HG02943 (cell line): ENCODE results near the gene CCSER1.

Experiments
- ATAC-seq: cut with Tn5 transposase; IDR thresholded peaks from one replicate; pipeline ENCODE4 v1.9.1; 2021; ENCODE audit warnings: mild to moderate bottlenecking, low read depth, moderate library complexity; ENCODE audit not compliant: unreplicated experiment

CCSER1 gene

GRCh38 chr4:90127223-90127705 lies at the start of gene CCSER1:
Gene CCSER1 (plus strand): TSS chr4:90127394.
- ATAC-seq = peak; percentile 77

- ATAC-seq = no peak
Measured at GRCh38 chr4:90078440-90078839, 48.8 kb upstream of the CCSER1 start.

GRCh38 chr4:90080116-90080515 lies 47.1 kb upstream of the CCSER1 start:
- ATAC-seq = no peak

- ATAC-seq = no peak
Measured at GRCh38 chr4:90081432-90082144, 45.6 kb upstream of the CCSER1 start.

GRCh38 chr4:90082449-90082848 lies 44.7 kb upstream of the CCSER1 start:
- ATAC-seq = no peak

- ATAC-seq = no peak
Measured at GRCh38 chr4:90084277-90084966, 42.8 kb upstream of the CCSER1 start.

GRCh38 chr4:90084967-90085295 lies 42.3 kb upstream of the CCSER1 start:
- no peak for ATAC-seq

GRCh38 chr4:90093526-90093925 lies 33.7 kb upstream of the CCSER1 start:
- no peak for ATAC-seq

GRCh38 chr4:90095000-90095399 lies 32.2 kb upstream of the CCSER1 start:
- ATAC-seq = no peak

- no peak for ATAC-seq
Measured at GRCh38 chr4:90099812-90100211, 27.4 kb upstream of the CCSER1 start.

- no peak for ATAC-seq
Measured at GRCh38 chr4:90103991-90104390, 23.2 kb upstream of the CCSER1 start.

GRCh38 chr4:90105274-90105673 lies 21.9 kb upstream of the CCSER1 start:
- no peak for ATAC-seq

- no peak for ATAC-seq
Measured at GRCh38 chr4:90112715-90113114, 14.5 kb upstream of the CCSER1 start.

GRCh38 chr4:90113881-90114457 lies 13.2 kb upstream of the CCSER1 start:
- no peak for ATAC-seq

GRCh38 chr4:90118527-90119195 lies 8.5 kb upstream of the CCSER1 start:
- peak; percentile 91 for ATAC-seq

- ATAC-seq = no peak
Measured at GRCh38 chr4:90120037-90120436, 7.2 kb upstream of the CCSER1 start.

GRCh38 chr4:90120815-90121214 lies 6.4 kb upstream of the CCSER1 start:
- no peak for ATAC-seq

- no peak for ATAC-seq
Measured at GRCh38 chr4:90121676-90122354, 5.4 kb upstream of the CCSER1 start.

GRCh38 chr4:90122355-90122748 lies 4.8 kb upstream of the CCSER1 start:
- no peak for ATAC-seq

- ATAC-seq = no peak
Measured at GRCh38 chr4:90124276-90124675, 2.9 kb upstream of the CCSER1 start.

- no peak for ATAC-seq
Measured at GRCh38 chr4:90126805-90127204, 389 bp upstream of the CCSER1 start.
